K562 (cell line): ENCODE results near the gene SARS1. TPM values are rescaled to one million over a fixed set of nuclear protein-coding genes. Genes with fewer than 3 reads are reported as not detected.

ENCODE experiments used
- AFF4 ChIP-seq: sonication (generic); formaldehyde crosslinking; IDR thresholded peaks from 2 replicates; pipeline ENCODE4 v1.8.0; 2023; ENCODE audit warnings: mild to moderate bottlenecking, missing genetic modification reagents
- MCM2 ChIP-seq: fragments of 450-650 bp; IDR thresholded peaks from 2 replicates; pipeline ENCODE4 v1.6.1; 2017; ENCODE audit warnings: low read depth, mild to moderate bottlenecking
- MEIS2 ChIP-seq: fragments of 450-650 bp; IDR thresholded peaks from 2 replicates; pipeline ENCODE4 v1.6.1; 2014; ENCODE audit warnings: mild to moderate bottlenecking; ENCODE audit not compliant: partially characterized antibody
- POLR2A ChIP-seq: fragments of 450-650 bp; conservative IDR thresholded peaks from 2 replicates; pipeline ENCODE4 v1.6.1; 2016
- ZBTB11 ChIP-seq, 3 experiments: fragments of 200-800 bp in 1 of 3; fragments of 250-450 bp in 1 of 3; fragments of 450-650 bp in 1 of 3; sonication (Bioruptor Pico) in 1 of 3; sonication (Bioruptor generic) in 1 of 3; formaldehyde crosslinking in 1 of 3; IDR thresholded peaks; 2 replicates each; pipeline versions ENCODE4 v1.6.1 to v1.8.0; 2016 to 2022; ENCODE audit warnings: mild to moderate bottlenecking in 2 of 3, missing genetic modification characterization in 2 of 3, missing compliant biosample characterization in 1 of 3, moderate library complexity in 1 of 3
- ZNF282 ChIP-seq: sonication (generic); formaldehyde crosslinking; IDR thresholded peaks from 2 replicates; pipeline ENCODE4 v1.8.1; 2023; ENCODE audit warnings: missing genetic modification reagents
- ZNF318 ChIP-seq, 2 experiments: fragments of 450-650 bp; IDR thresholded peaks; 2 replicates each; pipeline ENCODE4 v1.6.1; 2016; ENCODE audit warnings: mild to moderate bottlenecking in 2 of 2, borderline replicate concordance in 1 of 2, low read depth in 1 of 2, moderate library complexity in 1 of 2
- polyA plus RNA-seq, 8 experiments: library from polyadenylated mRNA; depleted of rRNA in 4 of 8; stranded (reverse) in 5 of 8; unstranded in 3 of 8; fragments of >200 nt; fragmentation: Nextera tagmentation in 2 of 8; fragmentation: Illumina TruSeq in 1 of 8; extraction: Ambion mirVana in 2 of 8; extraction: Trizol in 1 of 8; gene quantifications; 2 replicates each; pipeline versions ENCODE4 v1.2.1 to v1.2.3, GENCODE V29; 2011 to 2014; ENCODE audit warnings: inconsistent platforms in 1 of 8, missing spikeins in 1 of 8
- total RNA-seq, 7 experiments: library from RNA; depleted of rRNA in 6 of 7; stranded (reverse); fragments of >200 nt in 6 of 7; fragmentation: Illumina TruSeq in 2 of 7; extraction: Trizol in 2 of 7; gene quantifications; 2 replicates each; pipeline versions ENCODE4 v1.2.1 to v1.2.3, GENCODE V29; 2011 to 2021; ENCODE audit warnings: low replicate concordance in 1 of 7

SARS1 gene
- total and polyA plus RNA-seq, 9 of the 15 experiments (the other 6 are each of a cell fraction or from before 2014, with no cell fraction given) = 221 to 623 (median 254) TPM

GRCh38 chr1:109274533-109275476 is 61.1 kb downstream of the SARS1 start (continued):
- no peak for TF ChIP-seq ZNF318 (IDR thresholded peaks at IDR 0.05; ENCODE audit: borderline replicate concordance in 1 of 2, low read depth in 1 of 2)
- TF ChIP-seq ZBTB11 (CRISPR knock-in tag; IDR thresholded peaks at IDR 0.05) = peak in 1 of 3 experiments; percentile 27; a peak in 1 of 6 replicates
- TF ChIP-seq MEIS2 = peak; percentile 46
- TF ChIP-seq MCM2 = no peak
- TF ChIP-seq ZNF282 (CRISPR knock-in tag) = no peak
- no peak for TF ChIP-seq AFF4
- no peak for TF ChIP-seq POLR2A
